HG02763 (cell line): ENCODE data around the gene SLC12A3.
"Not testable (repeated sequence)": the region's sequence is repeated elsewhere in the genome, so short reads cannot be mapped to it uniquely, and the experiment has no call there.

Experiments used
- ATAC-seq: cut with Tn5 transposase; IDR thresholded peaks from one replicate; pipeline ENCODE4 v1.9.1; 2021; ENCODE audit warnings: mild to moderate bottlenecking, moderate library complexity; ENCODE audit not compliant: unreplicated experiment

Gene SLC12A3

DNA sequence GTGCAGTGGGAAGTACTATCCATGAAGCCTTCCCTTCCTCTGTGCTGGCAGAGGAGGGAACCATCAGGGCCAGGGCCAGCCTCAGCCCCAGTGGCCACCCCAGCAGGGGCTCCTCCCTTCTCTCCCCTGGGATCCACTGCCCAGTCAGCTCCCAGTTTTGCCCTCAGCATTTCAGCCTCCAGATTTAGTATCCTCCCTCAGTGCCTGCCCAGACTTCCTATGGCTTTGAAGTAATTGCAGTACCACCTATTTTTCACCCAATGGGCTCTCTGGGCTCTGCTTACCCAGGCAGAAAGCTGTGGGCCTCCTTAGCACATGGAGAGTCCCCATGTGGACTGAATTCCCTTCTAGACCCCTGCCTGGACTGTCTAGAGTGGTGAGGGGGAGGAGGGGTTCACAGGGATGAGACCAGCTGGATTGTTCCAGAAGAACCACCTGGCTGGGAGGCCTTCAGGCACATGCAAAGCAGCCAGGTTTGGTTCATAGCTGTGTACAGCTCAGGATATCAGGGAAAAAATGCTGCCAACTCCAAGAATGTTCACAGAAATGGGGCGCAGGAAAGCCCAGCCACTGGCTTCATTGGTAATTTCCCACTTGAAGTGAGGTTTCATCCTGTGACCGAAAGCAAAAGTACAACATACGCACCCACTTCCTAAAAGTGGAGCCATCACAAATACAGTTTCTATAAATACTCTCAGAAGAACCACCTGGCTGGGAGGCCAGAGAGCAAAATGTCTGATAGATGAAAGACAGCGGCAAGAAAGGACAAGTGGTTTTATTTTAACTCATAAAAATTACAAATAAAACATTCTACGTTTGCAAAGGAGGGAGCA is 51.8 kb downstream of the SLC12A3 start:
- ATAC-seq, result peak; percentile 73

DNA sequence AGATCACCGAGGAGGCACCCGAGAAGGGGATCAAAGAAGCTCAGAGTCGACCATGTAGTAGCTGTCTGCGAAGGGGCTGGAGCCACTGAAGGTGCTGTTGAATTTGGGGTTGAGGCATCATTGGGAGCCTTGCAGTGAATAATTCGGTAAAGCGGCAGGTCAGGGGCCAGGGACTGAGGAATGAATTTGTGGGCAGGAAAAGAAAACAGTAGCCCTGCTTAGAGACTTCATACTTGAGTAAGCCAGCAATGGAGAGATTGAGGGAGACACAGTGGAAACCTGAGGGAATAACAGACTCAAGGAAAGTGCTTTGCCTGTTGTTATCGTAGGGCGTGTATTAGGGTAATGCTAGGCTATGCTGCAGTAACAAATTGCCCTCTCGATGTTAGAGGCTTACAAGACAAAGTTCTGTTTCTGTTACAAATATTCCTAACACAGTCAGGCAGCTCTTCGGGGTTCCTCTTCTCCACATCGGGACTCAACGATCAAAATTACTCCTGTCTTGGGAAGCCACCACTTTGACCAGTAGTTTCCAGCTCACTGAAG is 53.5 kb downstream of the SLC12A3 start:
- ATAC-seq, result no peak

- ATAC-seq, result no peak
Measured at GRCh38 chr16:56919099-56919800, 54.2 kb downstream of the SLC12A3 start.

DNA sequence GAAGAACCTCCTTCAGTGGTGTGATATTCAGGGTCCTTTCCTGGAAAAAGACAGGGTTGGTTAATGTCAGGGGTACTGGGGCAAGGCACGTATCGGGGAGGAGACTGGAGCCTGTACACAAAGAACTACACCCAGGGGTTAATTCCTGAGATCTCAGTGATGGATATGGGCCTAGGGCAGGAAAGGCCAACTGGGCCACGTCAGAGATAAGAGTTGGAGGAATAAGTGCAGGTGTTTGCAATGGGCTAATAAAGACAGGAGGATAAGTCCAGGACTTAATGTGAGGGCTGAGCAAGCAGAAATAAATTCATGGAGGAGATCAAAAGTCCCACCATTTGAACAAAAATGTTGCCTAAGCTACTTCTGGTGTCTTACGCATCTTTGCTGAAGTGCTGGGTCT is 56.6 kb downstream of the SLC12A3 start:
- ATAC-seq, result no peak

DNA sequence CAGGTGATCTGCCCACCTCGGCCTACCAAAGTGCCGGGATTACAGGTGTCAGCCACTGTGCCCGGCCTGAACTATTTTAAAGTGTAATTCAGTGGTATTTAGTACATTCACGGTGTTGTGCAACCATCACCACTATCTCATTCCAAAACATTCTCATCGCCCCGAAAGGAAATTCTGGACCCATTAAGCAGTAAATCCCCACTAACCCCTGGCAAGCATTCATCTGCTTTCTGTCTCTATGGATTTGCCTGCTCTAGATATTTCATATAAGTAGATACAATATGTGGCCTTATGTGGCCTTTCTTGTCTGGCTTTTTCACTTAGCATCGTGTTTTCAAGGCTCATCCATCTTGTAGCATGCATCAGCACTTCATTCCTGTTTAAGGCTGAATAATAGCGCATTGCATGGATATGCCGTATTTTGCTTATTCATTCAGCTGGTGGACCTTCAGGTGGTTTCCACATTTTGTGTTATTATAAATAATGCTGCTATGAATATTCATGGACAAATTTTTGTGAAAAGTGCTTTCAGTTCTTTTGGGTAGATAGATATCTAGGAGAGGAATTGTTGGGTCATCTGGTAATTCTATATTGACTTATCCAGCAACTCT is 58.6 kb downstream of the SLC12A3 start:
- ATAC-seq, result no peak

DNA sequence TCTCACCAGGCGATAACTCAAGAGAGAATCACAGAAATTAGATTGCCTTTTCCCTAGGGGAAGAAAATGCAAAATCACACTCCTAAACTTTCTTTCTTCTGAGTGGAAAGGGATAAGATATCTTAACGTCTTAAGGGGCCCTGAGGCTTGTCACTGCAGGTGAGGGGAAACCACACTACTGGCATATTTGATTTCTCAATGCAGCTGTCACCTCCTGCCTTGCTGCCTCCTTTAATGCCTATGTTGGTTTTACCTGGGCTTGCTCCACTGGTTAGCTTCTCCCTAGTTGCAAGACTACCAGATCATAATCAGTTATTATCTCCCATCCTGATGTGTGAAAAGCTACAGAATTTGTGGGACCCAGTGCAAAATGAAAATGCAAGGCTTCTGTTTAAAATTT is 62.5 kb downstream of the SLC12A3 start:
- no peak for ATAC-seq

- no peak for ATAC-seq
Measured at GRCh38 chr16:56929639-56930038, 64.6 kb downstream of the SLC12A3 start.

GRCh38 chr16:56930486-56931270 is 65.7 kb downstream of the SLC12A3 start:
- ATAC-seq, result no peak

DNA sequence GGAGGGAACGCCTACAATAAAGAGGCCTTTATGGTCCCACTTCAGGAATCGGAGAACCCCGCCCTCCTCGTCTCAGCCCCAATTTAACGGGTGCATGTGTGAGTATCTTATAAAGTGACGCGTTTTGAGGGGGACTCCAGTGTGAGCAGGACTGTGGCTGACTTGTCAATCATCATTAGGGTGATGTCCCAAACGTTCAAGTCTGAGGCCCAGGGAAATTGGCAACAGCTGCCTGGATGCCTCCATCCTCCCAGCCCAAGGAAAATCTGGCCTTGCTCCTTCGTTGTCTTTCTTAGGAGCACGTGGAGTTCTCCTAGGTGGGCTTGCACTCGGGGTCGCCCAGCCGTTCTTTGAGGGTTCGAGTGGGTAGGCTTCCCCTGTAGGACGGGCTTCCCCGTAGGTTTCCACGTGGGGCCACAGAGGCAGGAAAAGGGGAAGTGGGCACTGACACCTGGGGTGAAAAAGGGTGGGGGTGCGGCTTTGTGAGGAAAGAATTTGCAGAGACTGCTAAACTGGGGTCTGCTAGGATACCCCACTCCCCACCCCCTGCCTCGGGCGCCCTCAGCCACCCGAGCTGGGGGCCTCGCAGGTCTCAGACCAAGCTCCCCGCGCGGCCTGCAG is 66.4 kb downstream of the SLC12A3 start:
- peak; percentile 40 for ATAC-seq

DNA sequence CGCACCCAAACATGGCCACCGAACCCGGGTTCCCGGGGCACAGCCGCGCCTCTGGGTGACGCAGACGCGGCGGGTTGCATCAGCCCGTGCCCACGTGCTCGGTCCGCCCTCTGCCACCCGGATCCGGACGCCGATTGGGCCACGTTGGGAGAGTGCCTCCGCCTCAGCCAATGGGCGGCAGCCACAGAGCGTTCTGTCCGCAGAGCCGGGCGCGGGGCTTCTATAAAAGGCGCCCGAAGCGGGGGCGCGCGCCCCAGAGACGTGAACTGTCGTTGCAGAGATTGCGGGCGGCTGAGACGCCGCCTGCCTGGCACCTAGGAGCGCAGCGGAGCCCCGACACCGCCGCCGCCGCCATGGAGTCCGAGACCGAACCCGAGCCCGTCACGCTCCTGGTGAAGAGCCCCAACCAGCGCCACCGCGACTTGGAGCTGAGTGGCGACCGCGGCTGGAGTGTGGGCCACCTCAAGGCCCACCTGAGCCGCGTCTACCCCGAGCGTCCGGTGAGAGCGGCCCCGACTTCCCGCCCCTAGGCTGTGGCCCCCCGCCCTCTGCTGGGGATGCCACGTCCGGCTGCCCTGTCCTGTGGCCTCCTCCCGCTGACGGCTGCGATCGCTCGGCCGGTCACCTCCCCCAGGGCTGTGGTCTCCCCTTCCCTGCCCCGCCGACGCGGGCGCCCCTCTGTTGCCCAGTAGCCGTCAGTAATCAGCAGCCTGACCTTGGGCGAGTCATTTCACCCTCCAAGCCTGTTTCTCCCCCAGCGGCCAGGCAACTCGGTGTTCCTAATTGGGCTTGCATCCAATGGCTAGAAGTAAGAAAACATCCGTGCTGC is 67.1 kb downstream of the SLC12A3 start, which contains the start of gene HERPUD1:
HERPUD1 (plus strand) TSS at position 251 of the 829 bp plus-strand sequence; CDS start at position 354, 103 bp downstream.
- ATAC-seq, result peak; percentile 91

DNA sequence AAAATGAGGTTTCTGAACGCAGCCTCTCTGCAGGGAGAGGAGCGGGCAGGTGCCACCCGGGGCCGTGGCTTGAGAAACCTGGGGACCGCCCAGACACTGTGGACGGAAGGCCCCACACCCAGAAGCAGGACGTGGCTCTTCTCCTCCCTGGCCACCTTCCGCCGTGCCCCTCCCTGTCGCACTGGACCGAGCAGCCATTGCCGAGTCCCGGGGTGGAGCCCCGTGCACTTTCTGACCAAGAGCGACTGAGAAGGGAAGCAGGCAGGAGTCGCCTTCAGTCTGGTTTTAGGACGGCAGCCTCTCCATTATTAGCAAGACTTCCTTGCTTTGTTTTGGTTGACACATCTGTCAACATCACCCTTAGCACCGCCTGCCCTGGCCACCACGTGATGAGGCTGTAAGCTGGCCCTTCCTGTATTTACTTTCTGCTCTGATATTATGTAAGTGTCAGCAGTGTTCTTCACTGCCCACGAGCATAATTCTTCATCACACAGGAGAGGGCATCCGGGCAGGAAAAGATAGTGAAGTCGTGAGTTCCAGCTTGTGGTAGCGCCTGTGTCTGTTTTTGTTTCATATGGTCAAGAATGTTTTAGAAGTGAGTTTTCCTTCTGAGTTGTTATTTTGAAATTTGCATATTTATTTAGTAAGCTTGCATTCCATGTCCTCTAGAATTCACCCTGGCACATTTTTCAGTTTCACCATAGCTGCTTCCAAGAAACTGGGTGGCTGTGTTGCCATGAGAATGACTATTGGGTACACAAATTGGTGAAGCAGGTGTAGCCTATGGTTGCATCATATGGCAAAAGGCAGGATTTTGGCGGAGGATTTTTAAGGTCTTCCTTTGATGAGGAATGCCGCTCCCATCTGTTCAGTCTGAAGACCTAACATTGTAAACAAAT is 68.0 kb downstream of the SLC12A3 start:
- ATAC-seq, result no peak

DNA sequence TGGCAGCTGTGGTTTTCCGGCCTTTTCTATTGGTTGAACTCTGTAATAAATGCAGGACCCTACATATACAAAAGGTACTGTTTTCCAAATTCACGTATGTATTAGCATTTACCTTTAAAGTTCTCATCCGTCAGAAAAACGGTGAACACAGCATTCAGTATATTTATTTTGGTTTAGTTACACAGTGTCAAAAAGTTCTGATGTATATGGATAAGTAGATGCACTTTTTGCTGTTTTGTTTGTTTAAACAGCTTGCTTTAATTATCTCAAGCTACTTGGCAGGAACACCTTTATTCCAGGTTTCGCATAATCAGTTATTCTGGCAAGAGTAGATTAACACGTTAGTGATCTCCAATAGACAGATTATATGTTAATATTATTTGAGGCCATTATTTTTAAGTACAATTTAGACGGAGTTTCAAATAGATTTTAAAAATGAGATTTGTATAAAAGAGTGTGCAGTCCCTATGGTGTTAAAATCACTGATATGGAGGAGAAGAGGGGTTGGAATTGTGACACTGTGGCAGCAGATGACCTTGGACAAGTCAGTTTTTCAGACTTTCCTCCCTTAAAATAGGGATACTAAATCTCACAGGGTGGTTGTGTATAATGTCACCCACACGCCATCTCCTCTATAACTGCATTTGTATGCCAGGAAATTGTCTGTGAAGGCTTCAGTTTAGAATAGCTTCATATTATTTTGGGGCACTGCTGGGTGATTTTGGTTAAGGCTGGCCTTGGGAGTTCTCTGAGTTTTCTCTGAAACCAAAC is 69.0 kb downstream of the SLC12A3 start:
- ATAC-seq, result no peak

DNA sequence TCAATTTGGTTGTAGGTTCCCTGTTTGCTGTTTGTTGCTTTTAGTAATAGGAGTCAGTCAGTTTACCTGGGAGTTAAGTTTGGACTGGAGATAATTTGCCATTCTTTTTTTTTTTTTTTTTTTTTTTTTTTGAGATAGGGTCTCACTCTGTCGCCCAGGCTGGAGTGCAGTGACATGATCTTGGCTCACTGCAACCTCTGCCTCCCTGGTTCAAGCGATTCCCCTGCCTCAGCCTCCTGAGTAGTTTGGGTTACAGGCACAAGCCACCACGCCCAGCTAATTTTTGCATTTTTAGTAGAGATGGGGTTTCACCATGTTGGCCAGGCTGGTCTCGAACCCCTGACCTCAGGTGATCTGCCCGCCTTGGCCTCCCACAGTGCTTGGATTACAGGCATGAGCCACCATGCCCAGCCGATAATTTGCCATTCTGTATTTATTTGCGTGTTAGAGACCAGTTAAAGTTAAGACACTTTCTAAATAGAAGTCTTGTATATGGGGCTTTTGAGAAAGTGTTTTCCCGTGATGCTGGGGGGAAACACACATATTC is 69.7 kb downstream of the SLC12A3 start:
- not testable (repeated sequence) for ATAC-seq

GRCh38 chr16:56935201-56935600 is 70.2 kb downstream of the SLC12A3 start:
- ATAC-seq, result no peak

DNA sequence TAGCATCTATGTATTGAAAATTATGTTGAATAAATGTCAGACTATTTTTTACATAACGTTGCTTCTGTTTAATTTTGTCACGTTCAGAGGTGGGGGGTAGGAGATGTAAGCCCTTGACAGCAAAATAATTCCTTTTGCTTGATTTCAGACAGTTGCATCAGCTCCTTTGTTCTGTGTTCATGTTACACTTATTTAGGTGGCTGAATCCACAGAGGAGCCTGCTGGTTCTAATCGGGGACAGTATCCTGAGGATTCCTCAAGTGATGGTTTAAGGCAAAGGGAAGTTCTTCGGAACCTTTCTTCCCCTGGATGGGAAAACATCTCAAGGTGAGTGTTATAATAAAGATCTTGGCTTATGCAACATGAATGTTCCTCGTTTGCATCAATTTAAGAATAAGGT is 71.5 kb downstream of the SLC12A3 start:
- ATAC-seq, result no peak

GRCh38 chr16:56936950-56937349 is 71.9 kb downstream of the SLC12A3 start:
- no peak for ATAC-seq
